Umbilical cord (tissue), 2 donors: ENCODE data around the gene ANTXR1. TPM values are rescaled to one million over a fixed set of nuclear protein-coding genes. Genes with fewer than 3 reads are reported as not detected.
A peak's percentile ranks its signal among the peaks of the same experiment; 100 is the strongest.

Source experiments
- DNase-seq: peaks from one replicate; pipeline ENCODE4 v3.0.0-alpha.2; 2015; ENCODE audit warnings: low spot score
- total RNA-seq: library from RNA; depleted of rRNA; stranded (reverse); fragments of >200 nt; gene quantifications from one replicate; pipeline ENCODE4 v1.2.3, GENCODE V29; 2014; ENCODE audit warnings: low replicate concordance; ENCODE audit not compliant: insufficient read depth

The ANTXR1 gene
- total RNA-seq, 1 donor from 2014 or later: 137 TPM

DNA sequence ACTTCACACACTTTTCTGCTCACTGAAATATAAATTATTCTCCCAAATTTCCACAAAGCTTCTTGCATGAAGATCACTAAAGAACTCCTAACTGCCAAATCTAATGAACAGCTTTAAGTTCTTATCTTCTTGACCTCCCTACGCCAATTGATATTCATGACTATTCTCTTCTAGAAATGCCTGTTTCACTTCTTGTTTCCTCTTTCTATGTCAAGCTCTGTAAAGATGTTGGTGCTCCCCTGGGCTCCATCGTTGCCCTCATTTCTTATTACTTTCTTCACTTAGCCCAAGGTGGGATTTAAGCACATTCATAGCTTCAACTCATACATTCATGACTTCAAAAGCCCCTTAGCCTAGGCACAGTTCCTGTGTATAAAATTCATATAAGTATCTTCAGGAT is 9.2 kb upstream of the ANTXR1 start:
- no peak for DNase-seq

- no peak for DNase-seq
Observed at GRCh38 chr2:69007169-69007568, 5.8 kb upstream of the ANTXR1 start.

DNA sequence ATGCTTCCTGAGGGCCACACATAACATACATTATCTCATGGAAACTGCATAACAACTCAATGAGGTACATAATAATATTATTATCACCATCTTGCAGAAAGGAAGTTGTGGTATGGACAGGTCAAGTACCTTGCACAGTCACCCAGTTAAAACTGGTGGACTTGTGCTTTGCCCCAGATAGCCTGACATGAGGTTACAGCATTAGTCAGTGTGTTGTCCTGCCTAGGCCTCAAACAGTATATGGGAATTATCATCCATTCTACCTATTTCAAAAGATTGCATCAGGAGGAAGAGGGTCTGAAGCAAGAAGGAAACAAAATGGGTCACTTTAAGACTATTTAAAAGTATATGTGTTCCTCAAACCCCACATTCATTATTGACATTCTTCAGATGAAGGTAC is 5.4 kb upstream of the ANTXR1 start:
- no peak for DNase-seq

GRCh38 chr2:69010437-69011194 is 2.4 kb upstream of the ANTXR1 start:
- DNase-seq: no peak

DNA sequence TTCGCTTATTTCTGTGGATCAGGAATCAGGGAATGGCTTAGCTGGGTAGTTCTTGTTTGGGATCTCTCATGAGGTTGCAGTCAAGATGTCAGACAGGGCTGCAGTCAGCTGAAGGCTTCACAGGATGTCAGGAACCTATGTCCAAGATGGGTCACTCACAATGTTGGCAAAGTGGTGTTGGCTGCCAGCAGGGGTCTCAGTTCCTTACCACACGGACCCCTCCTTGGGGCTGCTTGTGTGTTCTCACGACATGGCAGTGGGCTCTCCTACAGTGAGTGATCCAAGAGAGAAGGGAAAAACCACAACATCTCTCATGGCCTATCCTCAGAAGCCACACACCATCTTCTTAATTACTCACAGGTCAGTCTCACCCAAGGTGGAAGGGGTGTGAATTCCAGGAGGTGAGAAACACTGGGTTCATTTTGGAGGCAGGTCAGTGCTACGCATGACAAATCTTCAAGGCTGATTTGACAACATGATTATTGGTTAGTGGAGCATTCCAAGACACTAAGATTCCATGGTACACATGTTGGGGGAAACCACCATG is 1.3 kb upstream of the ANTXR1 start:
- no peak for DNase-seq

DNA sequence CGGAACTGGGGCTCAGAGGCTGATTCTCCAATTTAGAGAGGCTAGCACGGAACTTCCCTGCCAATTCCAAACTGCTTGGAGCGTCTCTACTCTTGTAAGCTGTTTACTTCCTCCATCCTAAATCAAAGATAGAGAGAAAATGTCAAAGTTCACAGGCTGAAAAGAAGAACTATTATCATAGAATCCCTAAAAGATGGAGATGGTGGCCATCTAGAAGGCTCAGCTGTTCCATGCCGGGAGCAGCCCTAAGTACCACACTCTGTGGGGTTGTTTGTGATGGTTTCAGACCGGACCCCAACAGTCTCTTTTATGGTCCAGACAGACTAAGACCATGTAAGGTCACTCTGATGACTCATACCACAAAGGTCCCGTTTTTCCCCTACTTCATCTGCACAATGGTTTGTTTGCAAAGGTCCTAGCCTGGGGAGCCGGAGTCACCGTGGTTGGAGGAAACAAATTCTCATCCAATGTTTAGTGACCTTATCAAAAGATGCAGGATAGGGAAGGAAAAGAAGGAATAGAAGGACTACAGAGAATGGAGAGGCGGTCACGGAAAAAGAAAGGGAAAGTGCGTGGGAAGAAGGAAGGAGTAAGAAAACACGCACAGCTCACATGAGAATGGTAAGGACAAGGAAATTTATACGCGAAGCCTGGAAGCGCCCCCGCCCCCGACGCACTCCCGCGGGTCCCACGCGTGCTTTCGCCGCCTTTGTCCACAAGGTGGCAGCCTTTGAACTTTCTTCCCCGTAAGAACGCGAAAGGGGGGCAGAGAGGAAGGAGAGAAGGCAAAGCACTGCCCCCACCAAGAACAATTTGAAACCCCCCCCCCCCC is 453 bp upstream of the ANTXR1 start:
- DNase-seq: peak; percentile 89

DNA sequence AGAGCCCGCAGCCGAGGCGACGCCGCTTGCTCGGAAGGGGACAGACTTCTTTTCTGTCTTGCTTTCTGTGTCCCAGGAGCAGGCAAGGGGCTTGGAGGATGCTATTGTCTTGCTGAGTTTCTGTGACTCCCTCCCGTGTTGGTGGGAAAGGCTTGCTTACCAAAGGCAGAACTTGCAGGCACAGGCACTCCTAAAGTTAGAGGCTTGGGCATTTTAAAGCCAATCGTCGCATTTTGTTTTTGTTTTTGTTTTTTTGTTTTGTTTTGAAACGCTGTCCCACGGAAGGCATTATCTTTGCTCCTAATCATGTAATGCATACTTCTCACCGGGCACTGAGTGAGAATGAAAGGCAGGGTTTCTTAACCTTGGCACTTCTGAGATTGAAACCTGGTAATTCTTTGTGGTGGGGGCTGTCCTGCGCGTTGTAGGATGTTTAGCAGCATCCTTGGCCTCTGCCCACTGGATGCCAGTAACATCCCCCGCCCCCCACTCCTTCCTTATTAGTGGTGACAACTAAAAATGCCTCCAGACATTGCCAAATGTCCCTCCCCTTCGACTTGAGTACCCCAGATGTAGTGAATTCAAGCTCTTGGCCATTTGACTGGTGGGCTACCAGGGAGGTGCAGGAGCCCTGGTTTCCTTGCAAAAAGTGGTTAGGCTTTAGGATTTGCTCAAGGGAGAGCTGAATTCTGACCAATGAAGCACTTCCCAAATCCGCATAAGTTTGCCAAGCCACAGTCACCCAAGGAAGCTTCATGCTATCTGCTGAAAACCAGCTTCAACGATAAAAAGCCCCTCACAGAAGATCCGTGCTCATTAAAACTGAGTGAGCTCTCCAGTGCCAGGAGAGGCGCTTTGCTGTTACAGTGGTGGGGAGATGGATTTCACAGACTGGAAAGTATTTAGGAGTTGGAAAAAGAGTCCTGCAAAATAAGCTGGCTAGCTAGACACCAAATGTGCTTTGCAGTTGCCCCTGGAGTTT is 1.2 kb downstream of the ANTXR1 start:
- peak; percentile 76 for DNase-seq

DNA sequence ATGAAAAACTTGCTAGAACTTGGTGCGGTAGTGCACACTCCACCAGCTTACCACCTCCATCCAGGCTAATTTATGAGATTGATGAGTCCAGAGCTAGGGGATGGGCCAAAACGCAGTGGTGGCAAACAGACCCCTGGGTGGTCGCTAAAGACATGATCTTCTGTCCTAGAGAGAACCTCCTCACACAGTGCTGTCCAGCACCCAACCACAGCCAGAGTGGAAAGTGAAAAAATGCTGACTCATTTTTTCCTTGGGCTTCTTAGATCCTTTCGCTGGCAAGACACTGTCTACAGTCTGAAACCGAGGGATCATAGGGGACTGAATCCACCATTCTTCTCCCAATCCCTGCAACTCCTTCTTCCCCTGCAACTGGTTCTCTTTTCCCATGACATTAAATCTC is 4.1 kb downstream of the ANTXR1 start:
- peak; percentile 43 for DNase-seq

GRCh38 chr2:69017835-69018234 is 4.9 kb downstream of the ANTXR1 start:
- no peak for DNase-seq

- no peak for DNase-seq
Observed at GRCh38 chr2:69018678-69019095, 5.7 kb downstream of the ANTXR1 start.

GRCh38 chr2:69020496-69021426 is 7.8 kb downstream of the ANTXR1 start:
- no peak for DNase-seq

- DNase-seq: no peak
Observed at GRCh38 chr2:69021727-69022126, 8.7 kb downstream of the ANTXR1 start.

DNA sequence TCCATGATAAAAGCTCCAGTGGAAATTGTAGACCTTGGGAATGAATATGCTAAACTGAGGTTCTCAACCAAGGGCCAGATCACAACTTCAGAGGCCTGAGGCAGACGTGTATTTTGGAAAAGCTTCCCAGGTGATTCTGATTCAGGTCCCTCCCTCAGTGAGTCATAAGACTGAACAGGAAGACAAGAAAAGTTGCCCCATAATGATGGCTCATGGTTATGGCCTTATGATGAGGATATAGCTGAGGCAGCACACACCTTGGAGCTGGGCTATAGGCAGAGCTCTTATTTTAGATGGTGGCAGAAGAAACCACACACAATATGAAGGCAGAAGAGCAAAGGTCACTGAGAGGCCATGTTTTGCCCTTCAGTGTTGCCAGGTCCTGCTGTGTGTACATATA is 9.6 kb downstream of the ANTXR1 start:
- no peak for DNase-seq

DNA sequence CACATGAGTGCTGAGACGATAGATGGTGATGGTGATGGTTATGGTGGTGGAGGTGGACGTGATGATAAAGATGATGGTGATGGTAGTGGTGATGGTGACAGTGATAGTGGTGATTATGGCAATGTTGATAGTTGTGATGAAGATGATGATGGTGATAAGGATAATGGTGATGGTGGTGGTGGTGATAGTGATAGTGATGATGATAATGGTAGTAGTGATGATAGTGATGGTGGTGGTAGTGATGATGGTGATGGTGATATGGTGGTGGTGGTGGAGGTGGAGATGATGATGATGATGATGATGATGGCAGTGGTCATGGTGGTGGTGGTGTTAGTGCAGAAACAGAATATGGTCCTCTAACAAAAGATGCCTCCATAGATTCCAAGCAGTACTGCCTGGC is 10.3 kb downstream of the ANTXR1 start:
- DNase-seq: no peak

DNA sequence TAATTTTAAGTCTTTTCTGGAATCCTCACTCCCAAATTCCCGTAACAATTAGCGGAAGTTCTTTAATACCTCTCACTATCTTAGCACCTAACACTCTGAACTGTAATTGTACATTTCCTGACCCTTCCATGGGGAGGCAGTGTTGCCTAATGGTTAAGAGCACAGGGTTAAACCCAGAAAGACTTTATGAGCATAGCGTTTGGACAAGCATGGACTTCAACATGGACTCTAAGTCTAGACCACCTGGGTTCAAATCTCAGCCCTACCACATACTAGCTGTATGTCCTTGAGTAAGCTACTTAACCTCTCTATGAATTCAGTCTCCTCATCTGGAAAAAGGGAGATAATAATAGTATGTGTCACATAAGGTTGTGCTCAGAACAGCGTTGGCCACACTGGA is 13.0 kb downstream of the ANTXR1 start:
- DNase-seq: no peak

- DNase-seq: peak; percentile 82
Observed at GRCh38 chr2:69026691-69027459, 13.9 kb downstream of the ANTXR1 start.

- no peak for DNase-seq
Observed at GRCh38 chr2:69030800-69031428, 17.9 kb downstream of the ANTXR1 start.

- DNase-seq: no peak
Observed at GRCh38 chr2:69031466-69031865, 18.5 kb downstream of the ANTXR1 start.

DNA sequence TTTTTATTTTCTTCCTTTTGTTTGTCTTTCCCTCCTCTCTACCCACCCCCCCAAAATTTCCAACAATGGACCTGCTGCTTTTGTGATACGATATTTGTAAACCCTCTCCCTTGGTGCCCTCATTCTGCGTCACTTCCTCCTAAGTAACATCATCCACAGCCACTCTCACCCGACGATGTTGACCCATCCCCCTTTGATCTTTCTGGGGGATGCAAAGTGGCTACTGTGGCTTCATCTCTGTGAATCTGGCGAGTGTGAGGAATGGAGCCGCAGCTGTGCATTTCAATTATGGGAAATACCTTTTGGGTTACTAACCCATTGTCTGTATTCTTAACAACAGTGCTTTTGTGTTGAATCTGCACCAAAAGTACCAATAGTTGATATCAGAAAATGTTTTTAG is 19.4 kb downstream of the ANTXR1 start:
- no peak for DNase-seq
